ENCODE results near the gene LNPK.
"Not testable (repeated sequence)": the region's sequence is repeated elsewhere in the genome, so short reads cannot be mapped to it uniquely, and the experiment has no call there.

Gene LNPK

GRCh38 chr2:175904035-175904434 is 98.0 kb downstream of the LNPK start:
- Mint-ChIP-seq H3K4me3 (no peak overlapping the region), H3K27ac (no peak overlapping the region), H3K27me3 (peaks cover 15% of the 10 kb centered on the region), H3K9me3 (ENCODE audit: low read depth) (no peaks in the 10 kb centered on the region), H3K4me1 (ENCODE audit: low read depth) (no peaks in the 10 kb centered on the region), H3K36me3 (no peaks in the 10 kb centered on the region)

DNA sequence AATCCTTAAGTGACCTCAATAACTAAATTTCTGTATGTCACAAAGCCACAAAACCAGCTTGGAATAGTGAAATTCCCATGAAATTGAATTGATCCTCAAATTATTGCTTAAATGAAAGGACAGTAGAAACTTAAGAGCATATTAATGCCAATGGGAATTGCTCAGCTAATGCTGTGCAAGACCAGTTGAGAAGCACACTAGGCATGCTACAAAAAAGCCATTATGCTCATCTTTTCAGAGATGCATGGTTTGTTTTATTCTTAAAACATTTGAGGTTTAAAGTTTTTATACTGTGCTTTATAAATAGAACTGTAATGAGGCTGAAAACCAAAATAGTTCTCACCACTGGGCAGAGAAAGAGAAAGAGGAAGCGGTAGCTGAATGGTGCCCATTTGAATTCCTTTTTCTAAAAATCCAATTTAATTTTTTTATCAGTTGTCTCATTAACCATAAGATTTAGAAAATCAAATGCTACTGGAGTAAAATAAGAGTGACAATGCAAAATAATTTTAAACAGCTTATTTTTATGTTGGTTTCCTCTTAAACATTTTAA is 98.6 kb downstream of the LNPK start:
- Mint-ChIP-seq H3K9me3 (ENCODE audit: low read depth) (no peaks in the 10 kb centered on the region), H3K4me1 (ENCODE audit: low read depth) (no peaks in the 10 kb centered on the region), H3K27me3 (peaks cover 17% of the 10 kb centered on the region), H3K27ac (no peak overlapping the region), H3K4me3 (no peak overlapping the region), H3K36me3 (no peaks in the 10 kb centered on the region)

GRCh38 chr2:175895957-175896356 is 106.1 kb downstream of the LNPK start:
- H3K27me3 Mint-ChIP-seq: peaks cover 17% of the 10 kb centered on the region
- H3K4me3 Mint-ChIP-seq; H3K4me1 Mint-ChIP-seq (ENCODE audit: low read depth); H3K9me3 Mint-ChIP-seq (ENCODE audit: low read depth); H3K27ac Mint-ChIP-seq; H3K36me3 Mint-ChIP-seq: not testable (repeated sequence)

DNA sequence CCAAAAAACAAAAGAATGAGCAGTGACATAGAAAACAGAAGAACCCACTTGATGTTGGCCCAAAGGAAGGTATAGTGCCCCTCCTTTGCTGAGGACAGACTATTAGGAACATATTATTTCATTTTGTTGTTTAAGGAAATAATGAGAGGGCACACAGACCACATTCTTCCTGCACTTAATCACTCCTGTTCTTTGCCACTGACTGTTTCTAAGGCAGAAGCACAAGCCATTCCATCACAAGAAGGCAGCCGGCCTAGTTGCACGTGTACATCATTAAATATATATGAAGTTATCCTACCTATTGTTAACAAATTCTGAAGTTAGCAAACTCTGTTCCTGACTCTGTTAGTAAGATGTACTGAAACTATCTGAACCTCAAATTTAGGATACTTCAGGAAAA is 110.0 kb downstream of the LNPK start:
- Mint-ChIP-seq H3K4me3 (no peak overlapping the region), H3K9me3 (ENCODE audit: low read depth) (no peaks in the 10 kb centered on the region), H3K27ac (no peak overlapping the region), H3K36me3 (no peaks in the 10 kb centered on the region), H3K4me1 (ENCODE audit: low read depth) (no peaks in the 10 kb centered on the region), H3K27me3 (peaks cover 10% of the 10 kb centered on the region)

- Mint-ChIP-seq H3K9me3 (ENCODE audit: low read depth) (no peaks in the 10 kb centered on the region), H3K4me3 (no peak overlapping the region), H3K27me3 (peaks cover 8% of the 10 kb centered on the region), H3K27ac (no peak overlapping the region), H3K4me1 (ENCODE audit: low read depth) (no peaks in the 10 kb centered on the region), H3K36me3 (no peaks in the 10 kb centered on the region)
Measured at GRCh38 chr2:175890636-175891242, 111.3 kb downstream of the LNPK start.

GRCh38 chr2:175889701-175890302 is 112.3 kb downstream of the LNPK start:
- no peaks in the 10 kb centered on the region for H3K9me3 Mint-ChIP-seq (ENCODE audit: low read depth)

DNA sequence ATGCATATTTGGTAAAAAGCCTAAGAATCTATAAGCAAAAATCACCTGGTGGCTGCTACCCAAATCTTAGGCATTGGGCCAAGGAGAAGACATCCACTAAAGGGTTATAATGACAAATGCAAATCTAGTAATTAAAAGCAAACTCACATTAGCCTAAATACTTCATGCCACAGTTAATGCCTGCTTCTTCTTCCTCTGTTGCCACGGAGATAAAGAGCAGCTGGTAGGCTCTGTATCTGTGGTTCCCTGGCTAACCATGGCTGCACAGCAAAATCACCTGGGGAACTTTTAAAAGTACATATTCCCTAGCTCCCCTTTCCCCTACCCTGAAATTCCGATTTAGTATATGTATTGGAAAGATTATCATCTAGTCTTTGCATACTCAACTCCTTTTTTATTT is 114.3 kb downstream of the LNPK start:
- Mint-ChIP-seq H3K27me3 (peaks cover 5% of the 10 kb centered on the region), H3K36me3 (no peaks in the 10 kb centered on the region), H3K27ac (no peak overlapping the region)

More at GRCh38 chr2:175889701-175890302, 112.3 kb downstream of the LNPK start:
- peaks cover 9% of the 10 kb centered on the region for H3K27me3 Mint-ChIP-seq
- no peak overlapping the region for H3K4me3 Mint-ChIP-seq
- H3K4me1 Mint-ChIP-seq (ENCODE audit: low read depth): no peaks in the 10 kb centered on the region
- H3K36me3 Mint-ChIP-seq: no peaks in the 10 kb centered on the region
- no peak overlapping the region for H3K27ac Mint-ChIP-seq

GRCh38 chr2:175884697-175885393 is 117.2 kb downstream of the LNPK start:
- Mint-ChIP-seq H3K4me1 (ENCODE audit: low read depth) (no peaks in the 10 kb centered on the region), H3K9me3 (ENCODE audit: low read depth) (no peaks in the 10 kb centered on the region), H3K27me3 (peaks cover 1% of the 10 kb centered on the region), H3K36me3 (no peaks in the 10 kb centered on the region), H3K27ac (no peak overlapping the region), H3K4me3 (no peak overlapping the region)

More for the DNA sequence above, 114.3 kb downstream of the LNPK start:
- Mint-ChIP-seq H3K4me3 (no peak overlapping the region), H3K9me3 (ENCODE audit: low read depth) (no peaks in the 10 kb centered on the region), H3K4me1 (ENCODE audit: low read depth) (no peaks in the 10 kb centered on the region)

- no peaks in the 10 kb centered on the region for H3K9me3 Mint-ChIP-seq (ENCODE audit: low read depth)
Measured at GRCh38 chr2:175883586-175884194, 118.4 kb downstream of the LNPK start.

GRCh38 chr2:175879679-175880078 is 122.4 kb downstream of the LNPK start:
- no peaks in the 10 kb centered on the region for H3K9me3 Mint-ChIP-seq (ENCODE audit: low read depth)
- no peak overlapping the region for H3K27ac Mint-ChIP-seq
- no peaks in the 10 kb centered on the region for H3K36me3 Mint-ChIP-seq
- H3K4me1 Mint-ChIP-seq (ENCODE audit: low read depth): no peaks in the 10 kb centered on the region
- H3K4me3 Mint-ChIP-seq: no peak overlapping the region
- H3K27me3 Mint-ChIP-seq: no peaks in the 10 kb centered on the region

More at GRCh38 chr2:175883586-175884194, 118.4 kb downstream of the LNPK start:
- H3K27ac Mint-ChIP-seq: no peak overlapping the region
- no peaks in the 10 kb centered on the region for H3K36me3 Mint-ChIP-seq
- H3K4me3 Mint-ChIP-seq: no peak overlapping the region
- H3K4me1 Mint-ChIP-seq (ENCODE audit: low read depth): no peaks in the 10 kb centered on the region
- H3K27me3 Mint-ChIP-seq: peaks cover 1% of the 10 kb centered on the region

DNA sequence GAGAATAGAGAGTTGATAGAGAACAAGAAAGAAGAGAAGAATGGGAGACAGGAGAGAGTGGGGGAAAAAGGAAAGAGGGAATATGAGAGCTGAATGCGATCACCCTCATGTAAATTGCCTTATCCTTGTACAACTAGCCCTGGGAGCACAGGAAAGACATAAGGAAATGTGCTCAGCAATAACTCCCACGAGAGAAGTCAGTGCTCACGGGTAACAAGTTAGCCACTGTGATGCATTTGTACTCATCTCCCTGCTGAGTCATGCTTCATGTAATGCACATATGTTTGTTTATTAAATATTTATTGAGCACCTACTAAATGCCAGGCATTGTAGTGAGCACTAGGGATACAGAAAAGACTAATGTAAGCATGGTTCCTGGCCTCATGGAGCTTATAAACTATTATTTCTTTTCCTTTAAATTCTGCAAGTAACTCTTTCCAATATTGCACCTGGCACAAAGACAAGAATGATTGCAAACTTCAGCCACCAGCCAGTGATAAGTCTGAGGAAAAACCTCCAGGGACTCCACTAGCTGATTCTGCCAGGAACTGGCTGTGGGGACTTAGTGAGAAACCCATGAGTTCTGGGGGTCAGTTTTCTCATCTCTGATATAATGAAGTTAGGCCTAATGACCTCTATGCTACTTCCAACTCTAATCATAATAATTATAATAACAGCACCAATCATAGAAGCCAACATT is 124.1 kb downstream of the LNPK start:
- Mint-ChIP-seq H3K27ac (no peak overlapping the region), H3K4me1 (ENCODE audit: low read depth) (no peaks in the 10 kb centered on the region), H3K27me3 (peaks cover 3% of the 10 kb centered on the region), H3K9me3 (ENCODE audit: low read depth) (no peaks in the 10 kb centered on the region), H3K36me3 (no peaks in the 10 kb centered on the region), H3K4me3 (no peak overlapping the region)

DNA sequence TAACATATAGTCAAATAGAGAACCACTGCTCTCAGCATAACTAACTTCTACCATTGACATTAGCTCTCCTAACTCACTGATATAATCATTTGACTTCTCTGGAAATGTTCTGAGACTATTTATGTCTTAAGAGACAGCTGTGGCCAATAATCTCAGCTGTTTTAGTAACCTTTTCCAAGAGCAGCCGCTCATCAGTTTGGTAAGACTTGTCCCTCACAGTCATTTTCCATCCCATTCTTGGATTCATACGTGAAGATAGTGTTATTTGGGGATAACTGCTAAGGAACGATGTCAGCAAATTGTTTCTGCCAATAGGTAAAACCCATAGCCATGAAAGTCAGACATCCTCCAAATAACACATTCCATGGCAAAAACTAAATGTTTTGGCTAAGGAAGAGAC is 127.8 kb downstream of the LNPK start:
- Mint-ChIP-seq H3K4me1 (ENCODE audit: low read depth) (no peaks in the 10 kb centered on the region), H3K36me3 (no peaks in the 10 kb centered on the region), H3K4me3 (no peak overlapping the region), H3K27ac (no peak overlapping the region), H3K27me3 (peaks cover 12% of the 10 kb centered on the region), H3K9me3 (ENCODE audit: low read depth) (no peaks in the 10 kb centered on the region)
